CD4-positive, alpha-beta T cell treated with Interleukin-15 for 4 hours (primary cell): ENCODE measurements around the gene PLCXD1.
A peak's percentile ranks its signal among the peaks of the same experiment; 100 is the strongest.
"Not testable (repeated sequence)": the region's sequence is repeated elsewhere in the genome, so short reads cannot be mapped to it uniquely, and the experiment has no call there.

Experiments used
- DNase-seq: peaks from one replicate; pipeline ENCODE4 v3.0.0-alpha.2; 2020; ENCODE audit warnings: low spot score

Gene PLCXD1

GRCh38 chrX:317424-318067 is 36.4 kb downstream of the PLCXD1 start:
- no peak for DNase-seq

DNA sequence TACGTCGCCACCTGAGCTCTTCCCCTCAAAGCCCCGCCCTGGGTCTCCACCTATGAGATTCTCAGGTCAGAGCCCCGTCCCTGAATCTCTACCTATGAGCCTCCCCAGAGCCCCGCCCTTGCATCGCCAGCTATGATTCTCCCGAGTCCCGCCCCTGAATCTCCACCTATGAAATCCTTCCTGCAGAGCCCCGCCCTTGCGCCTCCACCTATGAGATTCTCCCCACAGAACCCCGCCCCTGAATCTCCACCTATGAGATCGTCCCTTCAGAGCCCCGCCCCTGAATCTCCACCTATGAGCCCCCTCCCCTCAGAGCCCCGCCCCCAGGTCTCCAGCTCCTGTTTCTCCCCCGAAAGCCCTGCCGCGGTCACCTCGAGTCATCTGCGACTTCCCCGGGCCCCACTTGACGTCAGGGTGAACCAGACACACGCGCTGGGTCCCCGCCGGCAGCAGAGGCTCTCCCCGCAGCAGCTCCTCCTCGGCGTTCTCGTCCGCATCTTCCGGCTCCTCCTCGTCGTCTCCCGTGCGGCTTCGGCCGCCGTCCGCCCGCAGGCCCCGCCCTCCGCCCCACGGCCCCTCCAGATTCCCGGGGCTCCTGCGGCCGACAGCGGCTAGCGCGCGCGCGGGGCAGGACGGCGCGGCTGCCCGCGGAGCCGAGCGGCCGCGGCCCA is 37.0 kb downstream of the PLCXD1 start:
- peak; percentile 97 for DNase-seq

- peak; percentile 100 for DNase-seq
These were observed 37.8 kb downstream of the PLCXD1 start, which contains the start of gene GTPBP6 for GRCh38 chrX:318739-319578. TSS of gene GTPBP6 (minus strand) at chrX:318796. CDS start at chrX:318787, 9 bp downstream.

DNA sequence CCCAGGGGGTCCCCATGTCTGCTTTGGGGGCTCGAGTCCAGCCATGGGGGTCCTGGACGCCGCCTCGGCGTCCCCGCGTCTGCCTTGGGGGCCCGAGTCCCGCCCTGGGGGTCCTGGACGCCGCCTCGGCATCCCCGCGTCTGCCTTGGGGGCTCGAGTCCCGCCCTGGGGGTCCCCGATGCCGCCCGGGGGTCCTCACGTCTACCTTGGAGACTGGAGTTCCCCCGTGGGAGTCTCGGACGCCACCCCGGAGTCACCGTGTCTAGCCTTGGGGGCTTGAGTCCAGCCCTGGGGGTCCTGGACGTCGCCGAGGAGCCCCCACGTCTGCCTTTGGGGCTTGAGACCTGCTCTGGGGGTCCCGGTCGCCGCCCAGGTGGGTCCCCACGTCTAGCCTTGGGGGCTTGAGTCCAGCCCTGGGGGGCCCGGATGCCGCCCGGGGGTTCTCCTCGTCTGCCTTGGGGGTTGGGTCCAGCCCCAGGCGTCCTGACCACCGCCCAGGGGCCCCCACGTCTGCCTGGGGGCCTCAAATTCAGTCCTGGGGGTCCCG is 38.5 kb downstream of the PLCXD1 start:
- DNase-seq: no peak

GRCh38 chrX:320126-320783 is 39.1 kb downstream of the PLCXD1 start:
- no peak for DNase-seq

DNA sequence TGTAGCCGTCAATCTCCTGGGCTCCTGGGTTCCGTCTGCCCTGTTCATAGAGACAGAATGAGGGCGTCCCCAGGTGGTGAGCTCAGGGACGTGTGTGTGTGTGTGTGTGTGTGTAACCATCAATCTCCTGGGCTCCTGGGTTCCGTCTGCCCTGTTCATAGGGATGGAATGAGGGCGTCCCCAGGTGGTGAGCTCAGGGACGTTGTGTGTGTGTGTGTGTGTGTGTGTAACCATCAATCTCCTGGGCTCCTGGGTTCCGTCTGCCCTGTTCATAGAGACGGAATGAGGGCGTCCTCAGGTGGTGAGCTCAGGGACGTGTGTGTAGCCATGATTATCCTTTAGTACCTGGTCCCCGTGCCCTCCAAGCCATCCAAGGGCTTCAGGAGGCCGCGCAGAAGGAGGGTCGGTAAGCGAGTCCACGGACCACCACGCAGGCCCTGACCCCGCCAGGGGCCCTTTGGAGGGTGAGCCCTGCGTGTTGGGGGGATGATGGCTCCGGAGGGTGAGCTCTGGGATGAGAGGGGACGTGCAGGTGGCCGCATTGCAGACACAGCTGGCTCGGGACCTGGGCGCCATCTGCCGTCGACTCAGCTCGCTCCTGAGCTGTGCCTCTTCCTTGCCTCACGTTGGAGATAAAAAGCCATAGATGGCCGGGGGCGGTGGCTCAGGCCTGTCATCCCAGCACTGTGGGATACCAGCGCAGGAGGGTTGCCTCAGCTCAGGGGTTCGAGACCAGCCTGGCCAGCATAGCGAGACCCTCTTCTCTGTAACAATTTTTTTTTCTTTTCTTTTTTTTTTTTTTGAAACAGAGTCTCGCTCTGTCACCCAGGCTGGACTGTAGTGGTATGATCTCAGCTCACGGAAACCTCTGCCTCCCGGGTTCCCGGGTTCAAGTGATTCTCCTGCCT is 42.8 kb downstream of the PLCXD1 start:
- DNase-seq: peak; percentile 30

- not testable (repeated sequence) for DNase-seq
These were observed 43.5 kb downstream of the PLCXD1 start for GRCh38 chrX:324664-325063.

DNA sequence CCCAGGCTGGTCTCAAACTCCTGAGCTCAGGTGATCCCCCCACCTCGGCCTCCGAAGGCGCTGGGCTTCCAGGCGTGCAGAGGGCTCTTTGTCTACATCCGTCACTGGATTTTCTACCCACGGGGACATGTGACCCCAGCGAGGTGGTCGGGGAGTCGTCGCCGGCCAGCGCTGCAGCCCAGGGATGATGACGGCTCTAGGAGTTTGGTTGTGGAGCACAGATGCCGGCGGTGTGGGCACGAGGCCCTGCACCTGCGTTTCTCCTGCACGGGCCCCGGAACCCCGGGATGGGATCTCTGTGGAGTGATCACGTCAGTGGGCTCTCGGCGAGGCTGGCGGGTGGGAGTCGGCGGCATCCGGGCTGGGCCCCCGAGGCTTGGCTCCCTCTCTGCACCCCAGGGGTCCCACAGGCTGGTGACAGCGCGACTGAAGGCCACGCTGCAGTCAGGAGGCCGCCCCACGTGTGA is 46.5 kb downstream of the PLCXD1 start:
- DNase-seq: no peak

- DNase-seq: no peak
These were observed 48.2 kb downstream of the PLCXD1 start for GRCh38 chrX:329291-329910.

DNA sequence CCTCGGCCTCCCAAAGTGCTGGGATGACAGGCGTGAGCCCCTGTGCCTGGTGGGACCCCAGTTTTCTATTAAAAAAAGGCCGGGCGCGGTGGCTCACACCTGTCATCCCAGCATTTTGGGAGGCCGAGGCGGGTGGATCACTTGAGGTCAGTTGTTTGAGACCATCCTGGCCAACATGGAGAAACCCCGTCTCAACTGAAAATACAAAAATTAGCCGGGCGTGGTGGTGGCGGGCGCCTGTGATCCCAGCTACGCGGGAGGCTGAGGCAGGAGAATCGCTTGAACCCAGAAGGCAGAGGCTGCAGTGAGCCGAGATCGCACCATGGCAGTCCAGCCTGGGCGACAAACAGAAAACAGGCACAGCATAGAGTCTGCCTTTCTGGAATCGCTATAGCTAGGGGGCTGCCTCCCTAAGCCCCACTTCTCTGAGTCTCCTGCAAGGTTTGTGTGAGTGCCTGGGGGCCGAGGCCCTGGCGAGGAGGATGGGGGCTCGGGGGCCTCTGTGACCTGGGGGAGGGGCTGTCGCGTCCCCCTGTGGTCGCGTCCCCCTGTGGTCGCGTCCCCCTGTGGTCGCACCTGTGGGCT is 49.1 kb downstream of the PLCXD1 start:
- not testable (repeated sequence) for DNase-seq

DNA sequence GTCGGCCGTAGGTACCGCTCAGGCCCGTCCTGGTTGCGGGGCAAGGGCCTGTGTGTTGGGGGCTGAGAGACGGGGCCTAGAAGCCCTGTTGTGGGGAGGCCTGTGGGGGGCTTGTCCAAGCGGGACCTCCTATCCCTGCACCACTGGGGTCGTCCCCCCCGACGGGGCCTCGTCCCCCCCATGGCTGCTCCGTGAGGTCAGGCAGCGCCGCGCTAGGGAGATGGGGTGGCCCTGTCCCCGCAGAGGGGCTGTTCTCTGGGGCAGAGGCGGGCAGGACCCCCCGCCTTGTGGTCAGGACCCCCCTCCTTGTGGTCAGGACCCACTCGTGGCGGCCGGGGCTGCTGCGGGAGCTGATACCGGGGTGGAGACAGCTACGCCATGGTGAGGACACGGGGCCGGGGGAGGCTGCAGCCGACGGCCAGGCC is 49.6 kb downstream of the PLCXD1 start:
- DNase-seq: no peak

- DNase-seq: no peak
These were observed 50.1 kb downstream of the PLCXD1 start for GRCh38 chrX:331151-331824.

GRCh38 chrX:331825-332495 is 50.8 kb downstream of the PLCXD1 start:
- no peak for DNase-seq

DNA sequence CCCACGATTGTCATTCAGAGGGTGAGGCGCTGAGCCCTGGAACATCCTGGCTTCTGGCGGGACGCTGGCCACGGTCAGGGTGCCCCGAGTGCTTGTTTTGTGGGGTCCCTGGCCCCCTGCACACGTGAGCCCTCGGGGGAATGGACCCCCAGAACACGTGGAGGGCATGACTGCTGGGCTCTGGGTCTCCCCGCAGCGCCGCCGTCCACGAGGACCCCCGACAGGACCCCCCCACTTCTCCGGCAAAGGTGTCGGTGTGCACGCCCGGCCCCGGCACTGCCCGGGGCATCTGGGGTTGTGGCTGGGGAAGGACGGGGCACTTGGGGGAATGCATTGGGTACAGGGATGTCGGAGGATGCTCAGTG is 51.3 kb downstream of the PLCXD1 start:
- no peak for DNase-seq

GRCh38 chrX:332916-333610 is 51.9 kb downstream of the PLCXD1 start:
- DNase-seq: no peak

DNA sequence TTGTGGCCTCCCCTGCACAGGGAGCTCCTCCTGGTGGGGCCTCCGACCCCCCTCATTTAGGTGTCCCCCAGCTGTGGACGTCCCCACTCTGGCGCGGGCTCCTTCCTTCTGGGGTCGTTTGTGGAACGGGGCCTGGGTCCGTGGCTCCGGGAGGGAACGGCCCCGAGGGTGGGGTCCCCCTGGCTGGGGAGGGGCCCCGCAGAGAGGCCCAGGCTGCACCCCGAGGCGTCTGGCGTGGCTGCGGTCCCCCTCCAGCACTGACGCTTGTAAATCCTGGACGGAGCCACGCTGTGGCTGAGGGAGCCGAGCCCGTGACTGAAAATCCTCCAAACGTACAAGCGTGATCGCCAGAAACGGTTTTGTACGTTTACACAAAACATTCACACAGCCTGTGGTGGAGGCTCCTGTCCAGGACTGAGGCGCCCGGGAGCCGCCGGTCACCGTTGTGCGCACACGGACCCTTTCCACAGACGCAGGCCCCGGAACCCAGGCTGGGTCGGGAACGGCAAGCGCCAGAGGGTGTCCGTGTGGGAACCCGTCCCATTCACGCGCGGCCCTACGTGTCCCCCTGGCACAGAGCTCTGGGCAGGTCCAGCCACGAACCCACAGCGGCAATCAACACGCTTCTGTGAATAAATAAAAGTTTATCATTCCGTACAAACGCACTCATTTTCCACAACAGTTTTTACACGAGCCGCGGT is 52.6 kb downstream of the PLCXD1 start:
- DNase-seq: no peak

GRCh38 chrX:334331-334891 is 53.2 kb downstream of the PLCXD1 start:
- no peak for DNase-seq
